ENCODE data around the gene KCTD7. TPM values are rescaled to one million over a fixed set of nuclear protein-coding genes. Genes with fewer than 3 reads are reported as not detected.
"Not testable (repeated sequence)": the region's sequence is repeated elsewhere in the genome, so short reads cannot be mapped to it uniquely, and the experiment has no call there.

The KCTD7 gene
- total RNA-seq, 1 experiment from 2014 or later, result 5.5 TPM

DNA sequence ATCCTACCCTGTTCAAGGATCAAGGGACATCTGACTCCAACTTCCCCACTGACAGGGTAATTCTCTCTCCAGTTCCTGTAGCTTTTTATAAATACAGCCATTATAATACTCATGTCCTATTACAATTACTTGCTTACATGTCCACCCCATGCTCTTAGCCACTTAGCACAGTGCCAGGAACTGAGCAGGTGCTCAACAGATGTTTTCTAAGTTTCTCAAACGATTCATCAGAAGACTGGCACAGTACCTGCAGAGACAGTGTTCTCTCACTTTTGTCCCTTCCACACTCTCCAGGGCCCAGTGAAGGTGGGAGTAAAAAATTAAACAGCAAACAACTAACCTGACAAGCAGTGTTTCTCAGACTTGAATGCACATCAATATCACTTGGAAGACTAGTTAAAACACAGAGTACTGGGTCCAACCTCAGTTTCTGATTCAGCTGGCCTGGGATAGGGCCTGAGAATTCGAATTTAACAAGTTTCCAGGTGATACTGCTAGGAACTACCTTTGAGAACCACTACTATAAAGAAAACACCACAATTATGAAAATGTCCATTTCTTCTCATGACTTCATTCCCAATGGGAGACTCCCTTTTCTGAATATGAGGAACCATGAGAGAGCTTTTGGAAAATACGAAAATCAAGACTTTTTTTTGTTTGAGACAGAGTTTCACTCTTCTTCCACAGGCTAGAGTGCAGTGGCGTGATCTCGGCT lies 39.7 kb upstream of the KCTD7 start:
- H3K4me1 Mint-ChIP-seq (ENCODE audit: low read depth, unreplicated experiment); H3K4me3 Mint-ChIP-seq (ENCODE audit: low read depth, unreplicated experiment); CTCF ChIA-PET; intact Hi-C loops (cut with micrococcal nuclease; ENCODE audit: unreplicated experiment); H3K27ac Mint-ChIP-seq (ENCODE audit: unreplicated experiment); H3K9me3 Mint-ChIP-seq (ENCODE audit: low read depth, unreplicated experiment); H3K27me3 Mint-ChIP-seq (ENCODE audit: unreplicated experiment); DNase-seq: not testable (repeated sequence)
- BruUV-seq (replicated peaks), result TSS peak; percentile 10
- H3K36me3 Mint-ChIP-seq (ENCODE audit: insufficient read depth, unreplicated experiment), result peaks cover 21% of the 10 kb centered on the region

DNA sequence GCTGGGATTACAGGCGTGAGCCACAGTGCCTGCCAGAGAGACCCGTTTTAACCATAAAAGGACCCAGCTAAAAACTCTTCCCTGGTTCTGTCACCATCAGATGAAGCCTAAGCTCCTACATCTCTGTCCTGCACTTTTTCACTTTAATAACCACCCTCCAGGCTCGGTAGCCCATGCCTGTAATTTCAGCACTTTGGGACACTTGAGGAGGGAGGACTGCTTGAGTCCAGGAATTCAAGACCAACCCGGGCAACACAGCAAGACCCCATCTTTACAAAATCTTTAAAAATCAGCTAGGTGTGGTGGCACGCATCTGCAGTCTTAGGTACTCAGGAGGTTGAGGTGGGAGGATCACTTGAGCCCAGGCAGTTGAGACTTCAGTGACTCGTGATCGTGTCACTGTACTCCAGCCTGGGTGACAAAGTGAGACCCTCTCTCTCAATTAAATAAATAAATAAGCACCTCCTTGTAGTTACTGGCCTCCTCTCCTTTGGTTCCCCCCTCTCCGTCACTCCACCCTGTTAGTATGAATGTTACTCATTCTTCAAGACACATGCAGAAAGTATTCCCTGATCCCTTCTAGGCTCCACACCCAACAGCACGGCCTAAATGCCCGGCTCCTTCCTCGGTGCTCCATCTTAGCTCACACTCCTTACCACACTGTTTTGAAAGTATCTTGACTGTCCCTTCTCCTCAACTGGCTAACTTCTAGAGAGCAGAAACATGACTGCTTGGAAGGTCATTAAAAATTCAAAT lies 38.2 kb upstream of the KCTD7 start:
- intact Hi-C loops (cut with micrococcal nuclease; ENCODE audit: unreplicated experiment); H3K4me1 Mint-ChIP-seq (ENCODE audit: low read depth, unreplicated experiment); H3K27me3 Mint-ChIP-seq (ENCODE audit: unreplicated experiment); DNase-seq; CTCF ChIA-PET; H3K9me3 Mint-ChIP-seq (ENCODE audit: low read depth, unreplicated experiment): not testable (repeated sequence)
- TSS peak; percentile 52 for BruUV-seq (replicated peaks)
- Mint-ChIP-seq H3K36me3 (ENCODE audit: insufficient read depth, unreplicated experiment) (peaks cover 16% of the 10 kb centered on the region), H3K4me3 (ENCODE audit: low read depth, unreplicated experiment) (peak overlapping the region; percentile 95), H3K27ac (ENCODE audit: unreplicated experiment) (peak overlapping the region; percentile 21)

DNA sequence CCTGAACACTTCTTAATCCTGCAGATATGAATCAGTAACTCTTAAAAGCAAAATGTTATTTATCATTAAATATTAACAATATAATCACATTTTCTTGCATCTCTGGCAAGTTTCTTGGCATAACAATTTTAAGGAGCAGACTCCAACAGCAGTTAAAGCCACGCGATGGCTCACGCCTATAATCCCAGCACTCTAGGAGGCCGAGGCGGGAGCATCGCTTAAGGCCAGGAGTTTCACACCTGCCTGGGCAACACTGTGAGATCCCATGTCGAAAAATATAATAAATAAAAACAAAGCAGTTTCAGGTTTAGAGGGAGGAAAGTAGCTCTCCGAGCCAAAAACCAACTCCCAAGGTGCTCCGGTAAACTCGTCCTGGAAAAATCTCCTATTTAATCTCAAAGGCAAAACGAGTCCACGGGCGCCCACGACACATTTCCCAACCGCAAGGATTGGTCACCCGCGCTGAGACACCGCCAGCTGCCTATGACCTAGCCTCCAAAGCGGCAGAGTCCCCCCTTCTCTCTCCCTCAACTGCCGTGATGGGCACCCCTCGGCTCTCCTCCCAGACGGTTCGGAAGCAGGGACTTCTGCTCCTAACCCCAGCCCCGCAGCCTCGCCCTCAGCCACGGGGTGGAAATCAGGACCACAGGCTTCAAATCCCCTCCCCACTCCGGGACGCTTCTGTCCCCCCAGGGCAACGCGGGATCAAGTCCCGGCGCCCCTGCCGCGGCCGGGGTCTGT lies 37.5 kb upstream of the KCTD7 start:
- H3K27me3 Mint-ChIP-seq (ENCODE audit: unreplicated experiment); DNase-seq; H3K4me1 Mint-ChIP-seq (ENCODE audit: low read depth, unreplicated experiment); H3K9me3 Mint-ChIP-seq (ENCODE audit: low read depth, unreplicated experiment); BruUV-seq (replicated peaks); intact Hi-C loops (cut with micrococcal nuclease; ENCODE audit: unreplicated experiment): not testable (repeated sequence)
- H3K4me3 Mint-ChIP-seq (ENCODE audit: low read depth, unreplicated experiment), result peak overlapping the region; percentile 95
- peaks cover 16% of the 10 kb centered on the region for H3K36me3 Mint-ChIP-seq (ENCODE audit: insufficient read depth, unreplicated experiment)
- CTCF ChIA-PET, result interaction anchor here (0.6 kb wide), 1 partner anchor 561 kb away, joined by 3 read pairs; no protein-coding TSS in a partner anchor
- H3K27ac Mint-ChIP-seq (ENCODE audit: unreplicated experiment), result peak overlapping the region; percentile 21

DNA sequence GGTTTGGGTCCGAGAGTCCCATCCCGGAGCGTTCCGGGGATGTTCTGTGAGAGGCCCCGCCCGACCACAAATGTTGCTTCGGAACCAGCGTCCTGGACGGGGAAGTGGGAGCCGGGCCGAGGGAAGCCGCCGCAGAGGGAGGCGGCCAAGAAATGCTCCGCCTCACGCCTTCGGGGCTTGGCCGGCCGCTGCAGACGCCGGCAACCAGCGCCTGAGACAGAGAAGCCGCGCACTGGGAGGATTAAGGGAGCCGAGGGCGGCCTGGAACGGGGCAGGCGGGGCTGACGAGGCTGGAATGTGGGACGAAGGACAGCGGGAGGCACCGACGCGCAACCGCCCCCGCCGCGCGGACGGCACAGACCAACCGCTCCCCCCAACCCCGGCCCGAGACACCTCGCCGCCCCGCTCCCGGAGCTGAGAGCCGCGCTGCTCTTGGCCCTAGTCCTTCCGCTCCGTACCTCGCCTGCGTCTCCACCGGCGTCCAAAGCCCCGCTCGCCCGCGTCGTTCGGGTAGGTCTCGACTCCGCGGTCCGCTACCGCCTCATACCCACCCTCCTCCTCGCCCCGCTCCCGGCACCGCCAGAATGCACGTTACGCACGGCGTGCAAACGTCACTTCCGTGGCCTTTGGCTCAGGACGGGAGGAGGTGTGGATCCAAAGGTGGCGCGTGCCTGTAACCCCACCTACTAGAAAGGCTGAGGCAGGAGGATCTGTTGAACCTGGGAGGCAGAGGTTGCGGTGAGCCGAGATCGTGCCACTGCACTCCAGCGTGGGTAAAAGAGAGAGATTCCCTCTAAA lies 36.7 kb upstream of the KCTD7 start:
- TF ChIP-seq, protein P1, sequence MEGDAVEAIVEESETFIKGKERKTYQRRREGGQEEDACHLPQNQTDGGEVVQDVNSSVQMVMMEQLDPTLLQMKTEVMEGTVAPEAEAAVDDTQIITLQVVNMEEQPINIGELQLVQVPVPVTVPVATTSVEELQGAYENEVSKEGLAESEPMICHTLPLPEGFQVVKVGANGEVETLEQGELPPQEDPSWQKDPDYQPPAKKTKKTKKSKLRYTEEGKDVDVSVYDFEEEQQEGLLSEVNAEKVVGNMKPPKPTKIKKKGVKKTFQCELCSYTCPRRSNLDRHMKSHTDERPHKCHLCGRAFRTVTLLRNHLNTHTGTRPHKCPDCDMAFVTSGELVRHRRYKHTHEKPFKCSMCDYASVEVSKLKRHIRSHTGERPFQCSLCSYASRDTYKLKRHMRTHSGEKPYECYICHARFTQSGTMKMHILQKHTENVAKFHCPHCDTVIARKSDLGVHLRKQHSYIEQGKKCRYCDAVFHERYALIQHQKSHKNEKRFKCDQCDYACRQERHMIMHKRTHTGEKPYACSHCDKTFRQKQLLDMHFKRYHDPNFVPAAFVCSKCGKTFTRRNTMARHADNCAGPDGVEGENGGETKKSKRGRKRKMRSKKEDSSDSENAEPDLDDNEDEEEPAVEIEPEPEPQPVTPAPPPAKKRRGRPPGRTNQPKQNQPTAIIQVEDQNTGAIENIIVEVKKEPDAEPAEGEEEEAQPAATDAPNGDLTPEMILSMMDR (IDR thresholded peaks at IDR 0.05; ENCODE audit: unreplicated experiment), result no peak

DNA sequence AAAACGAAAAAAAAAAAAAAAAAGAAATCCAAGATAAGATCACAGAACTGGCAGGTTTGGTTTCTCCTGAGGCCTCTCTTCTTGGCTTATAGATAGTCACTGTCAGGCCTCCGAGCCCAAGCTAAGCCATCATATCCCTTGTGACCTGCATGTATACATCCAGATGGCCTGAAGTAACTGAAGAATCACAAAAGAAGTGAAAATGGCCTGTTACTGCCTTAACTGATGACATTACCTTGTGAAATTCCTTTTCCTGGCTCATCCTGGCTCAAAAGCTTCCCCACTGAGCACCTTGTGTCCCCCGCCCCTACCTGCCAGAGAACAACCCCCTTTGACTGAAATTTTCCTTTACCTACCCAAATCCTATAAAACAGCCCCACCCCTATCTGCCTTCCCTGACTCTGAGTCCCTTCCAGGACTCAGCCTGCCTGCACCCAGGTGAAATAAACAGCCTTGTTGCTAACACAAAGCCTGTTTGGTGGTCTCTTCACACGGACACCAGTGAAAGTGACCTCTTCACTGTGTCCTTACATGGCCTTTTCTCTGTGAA lies 36.0 kb upstream of the KCTD7 start:
- H3K27me3 Mint-ChIP-seq (ENCODE audit: unreplicated experiment); intact Hi-C loops (cut with micrococcal nuclease; ENCODE audit: unreplicated experiment); H3K4me1 Mint-ChIP-seq (ENCODE audit: low read depth, unreplicated experiment); DNase-seq; H3K9me3 Mint-ChIP-seq (ENCODE audit: low read depth, unreplicated experiment); BruUV-seq (replicated peaks); CTCF ChIA-PET: not testable (repeated sequence)
- Mint-ChIP-seq H3K4me3 (ENCODE audit: low read depth, unreplicated experiment) (peak overlapping the region; percentile 95), H3K27ac (ENCODE audit: unreplicated experiment) (peak overlapping the region; percentile 21), H3K36me3 (ENCODE audit: insufficient read depth, unreplicated experiment) (peaks cover 16% of the 10 kb centered on the region)

More for the DNA sequence above, 36.7 kb upstream of the KCTD7 start:
- Mint-ChIP-seq H3K9me3 (ENCODE audit: low read depth, unreplicated experiment) (peaks cover 7% of the 10 kb centered on the region), H3K4me3 (ENCODE audit: low read depth, unreplicated experiment) (peak overlapping the region; percentile 95), H3K27me3 (ENCODE audit: unreplicated experiment) (no peaks in the 10 kb centered on the region), H3K36me3 (ENCODE audit: insufficient read depth, unreplicated experiment) (peaks cover 16% of the 10 kb centered on the region), H3K4me1 (ENCODE audit: low read depth, unreplicated experiment) (peaks cover 9% of the 10 kb centered on the region), H3K27ac (ENCODE audit: unreplicated experiment) (peak overlapping the region; percentile 21)
- no TSS peak for BruUV-seq (replicated peaks)
- DNase-seq, result peak; percentile 85
- intact Hi-C loops (cut with micrococcal nuclease; ENCODE audit: unreplicated experiment), result no loop called here
- CTCF ChIA-PET, result interaction anchor here (0.6 kb wide), 1 partner anchor 561 kb away, joined by 3 read pairs; no protein-coding TSS in a partner anchor

DNA sequence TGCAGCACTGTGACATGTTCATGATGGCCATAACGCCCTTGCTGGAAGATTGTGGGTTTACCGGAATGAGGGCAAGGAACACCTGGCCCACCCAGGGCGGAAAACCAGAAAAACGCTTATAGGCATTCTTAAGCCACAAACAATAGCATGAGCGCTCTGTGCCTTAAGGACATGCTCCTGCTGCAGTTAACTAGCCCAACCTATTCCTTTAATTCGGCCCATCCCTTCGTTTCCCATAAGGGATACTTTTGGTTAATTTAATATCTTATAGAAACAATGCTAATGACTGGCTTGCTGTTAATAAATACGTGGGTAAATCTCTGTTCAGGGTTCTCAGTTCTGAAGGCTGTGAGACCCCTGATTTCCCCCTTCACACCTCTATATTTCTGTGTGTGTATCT lies 34.6 kb upstream of the KCTD7 start:
- H3K9me3 Mint-ChIP-seq (ENCODE audit: low read depth, unreplicated experiment); H3K4me3 Mint-ChIP-seq (ENCODE audit: low read depth, unreplicated experiment); DNase-seq; BruUV-seq (replicated peaks); H3K4me1 Mint-ChIP-seq (ENCODE audit: low read depth, unreplicated experiment); intact Hi-C loops (cut with micrococcal nuclease; ENCODE audit: unreplicated experiment); CTCF ChIA-PET; H3K27me3 Mint-ChIP-seq (ENCODE audit: unreplicated experiment); H3K27ac Mint-ChIP-seq (ENCODE audit: unreplicated experiment): not testable (repeated sequence)
- peaks cover 16% of the 10 kb centered on the region for H3K36me3 Mint-ChIP-seq (ENCODE audit: insufficient read depth, unreplicated experiment)

Data from Calu3 (cell line).